IMR-90 (cell line): Measurements from ENCODE around the gene MAN2A2.

Experiments used
- CEBPB ChIP-seq: IDR thresholded peaks from 2 replicates; pipeline ENCODE4 v1.6.1; 2012; ENCODE audit warnings: low read depth, low read length, improper control_type of control experiment
- CHD1 ChIP-seq: IDR thresholded peaks from 2 replicates; pipeline ENCODE4 v1.6.1; 2012; ENCODE audit warnings: low read depth, low read length, improper control_type of control experiment
- CTCF ChIP-seq: conservative IDR thresholded peaks from 2 replicates; pipeline ENCODE4 v1.5.1; 2012; ENCODE audit warnings: mild to moderate bottlenecking, low read depth, low read length, improper control_type of control experiment
- ELK1 ChIP-seq: fragments of 150-350 bp; IDR thresholded peaks from 2 replicates; pipeline ENCODE4 v1.6.1; 2016; ENCODE audit warnings: low read depth, mild to moderate bottlenecking, low read length, moderate library complexity, borderline replicate concordance
- FOS ChIP-seq: fragments of 150-350 bp; IDR thresholded peaks from 2 replicates; pipeline ENCODE4 v1.6.1; 2016; ENCODE audit warnings: low read depth, low read length
- MAFK ChIP-seq: IDR thresholded peaks from 2 replicates; pipeline ENCODE4 v1.6.1; 2012; ENCODE audit warnings: low read depth, low read length, improper control_type of control experiment
- POLR2A ChIP-seq: IDR thresholded peaks from 2 replicates; pipeline ENCODE4 v1.6.1; 2012; ENCODE audit warnings: mild to moderate bottlenecking, low read depth, low read length
- RAD21 ChIP-seq: IDR thresholded peaks from 2 replicates; pipeline ENCODE4 v1.6.1; 2012; ENCODE audit warnings: low read length, improper control_type of control experiment
- RCOR1 ChIP-seq: IDR thresholded peaks from 2 replicates; pipeline ENCODE4 v1.6.1; 2012; ENCODE audit warnings: mild to moderate bottlenecking, low read length, improper control_type of control experiment; ENCODE audit not compliant: insufficient replicate concordance
- RFX5 ChIP-seq: IDR thresholded peaks from 2 replicates; pipeline ENCODE4 v1.8.0; 2012; ENCODE audit warnings: low read depth, mild to moderate bottlenecking, low read length, moderate library complexity
- USF2 ChIP-seq: fragments of 150-350 bp; IDR thresholded peaks from 2 replicates; pipeline ENCODE4 v1.6.1; 2017; ENCODE audit warnings: mild to moderate bottlenecking, antibody characterized with exemption, low read length, low read depth

- no peak for TF ChIP-seq CTCF
- TF ChIP-seq FOS = no peak
- TF ChIP-seq RAD21 = no peak
- TF ChIP-seq POLR2A = no peak
- no peak for TF ChIP-seq RFX5
- no peak for TF ChIP-seq USF2
- no peak for TF ChIP-seq RCOR1
- TF ChIP-seq MAFK = no peak
- TF ChIP-seq ELK1 = no peak
- TF ChIP-seq CEBPB = no peak
- no peak for TF ChIP-seq CHD1
Measured at GRCh38 chr15:90912770-90913075, 9.6 kb downstream of the MAN2A2 start.
